Heart right ventricle (tissue), 16 donors: Measurements from ENCODE around the gene ZNF469. TPM values are rescaled to one million over a fixed set of nuclear protein-coding genes. Genes with fewer than 3 reads are reported as not detected.

Experiments used
- ATAC-seq, 8 donors: fragments of 200-7000 bp; cut with Tn5 transposase; one replicate each; pipeline ENCODE4 v1.9.1; 2020; ENCODE audit warnings: mild to moderate bottlenecking in 8 of 8, moderate library complexity in 8 of 8, moderate number of reproducible peaks in 1 of 8
- DNase-seq, 2 donors: peaks; one replicate each; pipeline ENCODE4 v3.0.0-alpha.2; 2020
- H3K27ac ChIP-seq, 10 donors: fragments of 200-600 bp; sonication (generic) in 2 of 10; one replicate each; pipeline versions ENCODE4 v1.5.0 to v1.8.0; 2020 to 2022; ENCODE audit warnings: mild to moderate bottlenecking in 3 of 10
- H3K27me3 ChIP-seq, 7 donors: fragments of 200-600 bp; one replicate each; pipeline ENCODE4 v1.8.0; 2021 to 2022; ENCODE audit warnings: mild to moderate bottlenecking in 2 of 7
- H3K36me3 ChIP-seq, 9 donors: fragments of 200-600 bp; sonication (generic) in 1 of 9; one replicate each; pipeline versions ENCODE4 v1.5.0 to v1.8.0; 2020 to 2022; ENCODE audit warnings: mild to moderate bottlenecking in 2 of 9
- H3K4me1 ChIP-seq, 9 donors: fragments of 200-600 bp; sonication (generic) in 1 of 9; one replicate each; pipeline versions ENCODE4 v1.5.0 to v1.8.0; 2020 to 2022; ENCODE audit warnings: mild to moderate bottlenecking in 4 of 9
- H3K4me3 ChIP-seq, 10 donors: fragments of 200-600 bp; sonication (generic) in 2 of 10; one replicate each; pipeline versions ENCODE4 v1.5.0 to v1.8.0; 2020 to 2022; ENCODE audit warnings: mild to moderate bottlenecking in 7 of 10, moderate library complexity in 2 of 10
- H3K9me3 ChIP-seq, 11 donors: fragments of 200-600 bp in 10 of 11; sonication (generic) in 2 of 11; one replicate each; pipeline versions ENCODE4 v1.5.0 to v1.8.0; 2013 to 2022; ENCODE audit warnings: mild to moderate bottlenecking in 2 of 11, control low read depth in 1 of 11, moderate library complexity in 1 of 11
- CTCF ChIP-seq, 9 donors: fragments of 200-600 bp; sonication (generic) in 2 of 9; IDR thresholded peaks; one replicate each; pipeline versions ENCODE4 v1.5.0 to v1.8.0; 2021 to 2022; ENCODE audit warnings: antibody characterized with exemption in 9 of 9, mild to moderate bottlenecking in 5 of 9, moderate library complexity in 1 of 9
- WGBS, 2 donors: extraction: QIAGEN DNeasy Blood & Tissue Kit; methylation state at CpG; one replicate each; pipeline ENCODE4 v1.1.7; 2013; ENCODE audit warnings: inconsistent platforms in 1 of 2; 5-methylcytosine and 5-hydroxymethylcytosine counted together
- intact Hi-C, 10 donors: fragments of 100-400 bp; cut with DNase I; formaldehyde crosslinking; loops; one replicate each; pipeline versions ENCODE4 v1.11.1 to v1.14.2; 2022
- polyA plus RNA-seq, 2 donors: library from polyadenylated mRNA; stranded (reverse); fragments of 200-250 nt; gene quantifications; one replicate each; pipeline ENCODE4 v1.2.3, GENCODE V29; 2013
- total RNA-seq, 10 donors: library from RNA; stranded (reverse); fragmentation: NEBNext Ultra II Directional in 3 of 10; extraction: Animal tissue kit (Norgen Biotek cat#: 25700) in 3 of 10; gene quantifications; one replicate each; pipeline versions ENCODE4 v1.2.1 to v1.2.4, GENCODE V29; 2021 to 2023
- donor health status: Arrhythmogenic right ventricular cardiomyopathy.
- donor health status: ischemic (EF 13 %, LVEDD 7.1; RV severe dilation, severe dysfunction).
- donor health status: healthy with polysubstance abuse.
- donor health status: DM: no; HTN: yes; CAD: no.
- donor health status: DM: no; HTN: no; CAD: no.
- donor health status: ischemic (EF 25% LVEDD 6.9; RV normal size, moderate dysfunction).
- donor health status: ischemic (EF 25% LVEDD 5.7; RV mildly dilated, moderate dysfunction).
- donor health status: healthy.
- donor health status: DM: yes; HTN: yes; CAD: no.
- donor health status: Ischemic cardiomyopathy.
- donor health status: ischemic (EF 35%, LVEDD 5.7; RV mildly dilated, moderate dysfunction).
- donor health status: nonischemic (EF 11% LVEDD 7.7; RV severe dilation, severe dysfunction).
- donor health status: DM: yes; HTN: yes; CAD: no.
- donor health status: PGD.
- donor health status: ischemic (EF 29% LVEDD 5.4; RV normal size, mild dysfunction).
- donor health status: nonischemic (EF 23%, LVEDD 6.1; RV moderate dilation, normal function).

ZNF469 gene
- total and polyA plus RNA-seq, 12 donors: 0.23 to 1.7 (median 1.00) TPM

GRCh38 chr16:88348377-88349152, 34.2 kb upstream of the ZNF469 start:
- Histone ChIP-seq H3K36me3 (no peaks in the 10 kb centered on the region), H3K4me3 (no peak overlapping the region), H3K4me1 (no peaks in the 10 kb centered on the region), H3K27ac (no peak overlapping the region), H3K27me3 (no peaks in the 10 kb centered on the region), H3K9me3 (peaks cover 0 to 5% (median 0%) of the 10 kb centered on the region in 11 donors)
- ATAC-seq (no peak), DNase-seq (no peak)
- intact Hi-C loops: no loop called here
- no peak for TF ChIP-seq CTCF (IDR thresholded peaks at IDR 0.05)
- WGBS, 2 donors: 85 to 90% methylated on average over 25 of the region's 25 CpGs

- 83 to 85% methylated on average over 12 of the region's 12 CpGs for WGBS, 2 donors
- no peaks in the 10 kb centered on the region for H3K27me3 ChIP-seq
- no peak overlapping the region for H3K4me3 ChIP-seq
- H3K36me3 ChIP-seq: no peaks in the 10 kb centered on the region
- no peak overlapping the region for H3K27ac ChIP-seq
- ATAC-seq: no peak
- no peak for DNase-seq
- H3K4me1 ChIP-seq: no peaks in the 10 kb centered on the region
- no peak for TF ChIP-seq CTCF (IDR thresholded peaks at IDR 0.05)
- no peaks in the 10 kb centered on the region for H3K9me3 ChIP-seq
- intact Hi-C loops: no loop called here
Measured at GRCh38 chr16:88349153-88349902, 33.4 kb upstream of the ZNF469 start.

GRCh38 chr16:88349903-88350900, 32.6 kb upstream of the ZNF469 start:
- Histone ChIP-seq H3K9me3 (no peaks in the 10 kb centered on the region), H3K27ac (no peak overlapping the region), H3K4me1 (no peaks in the 10 kb centered on the region), H3K27me3 (no peaks in the 10 kb centered on the region), H3K36me3 (no peaks in the 10 kb centered on the region), H3K4me3 (no peak overlapping the region)
- 83 to 88% methylated on average over 32 of the region's 32 CpGs for WGBS, 2 donors
- no peak for TF ChIP-seq CTCF (IDR thresholded peaks at IDR 0.05)
- intact Hi-C loops: no loop called here
- no peak for DNase-seq
- no peak for ATAC-seq

- no peaks in the 10 kb centered on the region for H3K36me3 ChIP-seq
- 83 to 91% methylated on average over 15 of the region's 15 CpGs for WGBS, 2 donors
- no peaks in the 10 kb centered on the region for H3K4me1 ChIP-seq
- no peak overlapping the region for H3K4me3 ChIP-seq
- intact Hi-C loops: no loop called here
- ATAC-seq (no peak), DNase-seq (no peak)
- H3K27me3 ChIP-seq: no peaks in the 10 kb centered on the region
- TF ChIP-seq CTCF (IDR thresholded peaks at IDR 0.05): no peak
- no peak overlapping the region for H3K27ac ChIP-seq
- H3K9me3 ChIP-seq: no peaks in the 10 kb centered on the region
Measured at GRCh38 chr16:88350922-88351321, 31.8 kb upstream of the ZNF469 start.
